Neural progenitor cell (in vitro differentiated cells): ENCODE results near the gene B4GALT5.

Source experiments
- CTCF ChIP-seq: fragments of 200-600 bp; sonication (generic); IDR thresholded peaks from 2 replicates; pipeline ENCODE4 v1.5.1; 2017; ENCODE audit warnings: antibody characterized with exemption, mild to moderate bottlenecking
- EZH2 ChIP-seq: fragments of 200-600 bp; sonication (generic); IDR thresholded peaks from 2 replicates; pipeline ENCODE4 v1.6.1; 2017; ENCODE audit warnings: antibody characterized with exemption, mild to moderate bottlenecking, moderate library complexity

GRCh38 chr20:49679634-49680033, 34.0 kb downstream of the B4GALT5 start:
- TF ChIP-seq CTCF (no peak), EZH2 (no peak)
